ENCODE data around the gene TARS3.
"Not testable (repeated sequence)": the region's sequence is repeated elsewhere in the genome, so short reads cannot be mapped to it uniquely, and the experiment has no call there.

The TARS3 gene

DNA sequence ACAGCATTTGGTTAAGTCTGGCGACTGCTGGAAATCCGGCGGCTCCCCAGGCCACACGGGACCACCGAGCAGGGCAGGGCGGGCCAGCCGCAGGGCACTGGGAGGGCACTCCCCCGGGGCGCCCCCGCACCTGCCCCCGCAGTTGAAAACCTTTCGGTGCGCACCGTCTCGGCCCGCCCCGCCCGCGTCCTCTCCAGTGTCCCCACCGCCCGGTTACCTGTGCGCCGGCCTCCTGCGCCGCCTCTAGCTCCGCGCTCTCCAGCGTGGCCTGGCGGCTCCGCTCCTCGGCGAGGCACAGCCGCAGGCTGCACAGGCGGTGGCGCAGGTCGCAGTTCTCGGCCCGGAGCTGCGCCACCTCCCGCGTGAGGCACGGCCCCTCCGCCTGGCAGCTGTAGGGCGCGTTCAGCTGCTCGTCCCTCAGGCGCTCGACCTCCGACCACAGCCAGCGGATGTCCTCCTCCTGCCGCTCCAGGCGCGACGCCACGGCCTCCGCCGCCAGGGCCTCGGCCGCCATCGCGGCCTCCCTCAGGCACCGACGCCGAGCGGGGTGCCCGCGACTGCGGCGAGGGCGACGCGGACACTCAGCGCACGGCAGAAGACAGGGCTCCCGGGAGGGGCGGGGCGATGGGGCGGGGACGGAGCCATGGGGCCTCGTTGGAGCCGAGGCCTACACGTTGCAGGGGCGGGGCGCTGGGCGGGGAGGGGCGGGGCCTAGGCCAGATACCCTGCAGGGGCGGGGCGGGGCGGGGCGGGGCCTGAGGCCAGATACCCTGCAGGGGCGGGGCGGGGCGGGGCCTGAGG is at the start of gene TARS3:
Gene TARS3, minus strand, starts transcription at position 600 of the 801 bp plus-strand sequence. Its CDS starts 86 bp downstream, at position 514.
- peak; percentile 93 to 94 for DNase-seq (ENCODE audit: low read depth in 1 of 2, low spot score in 1 of 2)
- in situ Hi-C loops (cut with HindIII; ENCODE audit: low pct_unique_long_range_greater_than_20kb, low sequenced_read_pairs) = no loop called here
- no peak for TF ChIP-seq JUND (IDR thresholded peaks at IDR 0.05; ENCODE audit: low read depth)

DNA sequence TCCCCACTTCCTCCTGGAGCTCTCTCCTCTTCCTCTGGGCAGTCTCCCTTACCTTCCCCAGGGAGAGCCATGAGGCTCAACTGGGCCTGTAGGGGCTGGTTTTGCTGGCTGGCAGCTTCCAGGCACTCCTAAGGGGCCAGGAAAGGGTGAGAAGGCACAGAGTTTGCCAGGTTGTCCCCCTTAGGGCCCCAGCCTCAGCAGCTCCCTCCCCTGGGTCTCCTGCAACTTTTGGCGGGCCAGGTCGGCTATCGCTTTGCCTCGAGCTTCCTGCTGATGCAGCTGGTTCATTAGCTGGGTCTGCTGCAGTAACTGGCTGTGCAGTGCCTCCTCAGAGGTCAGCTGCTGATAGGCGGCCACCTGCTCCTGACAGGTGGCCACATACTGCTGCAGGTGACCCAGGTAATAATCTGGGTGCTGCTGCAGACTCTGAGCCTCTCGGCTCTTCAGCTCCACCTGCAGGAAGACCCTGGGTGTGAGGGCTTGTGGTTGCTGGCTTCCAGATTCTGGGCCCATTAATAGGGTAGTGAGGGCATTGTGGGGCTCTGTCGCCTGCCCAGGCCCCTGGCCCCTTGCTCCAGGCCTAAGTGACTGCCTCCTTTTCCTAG is 49.3 kb upstream of the TARS3 start:
- in situ Hi-C loops (cut with HindIII; ENCODE audit: low pct_unique_long_range_greater_than_20kb, low sequenced_read_pairs) = no loop called here
- DNase-seq (ENCODE audit: low read depth in 1 of 2, low spot score in 1 of 2) = peak in 1 of 2 experiments; percentile 62
- TF ChIP-seq JUND (IDR thresholded peaks at IDR 0.05; ENCODE audit: low read depth) = no peak

DNA sequence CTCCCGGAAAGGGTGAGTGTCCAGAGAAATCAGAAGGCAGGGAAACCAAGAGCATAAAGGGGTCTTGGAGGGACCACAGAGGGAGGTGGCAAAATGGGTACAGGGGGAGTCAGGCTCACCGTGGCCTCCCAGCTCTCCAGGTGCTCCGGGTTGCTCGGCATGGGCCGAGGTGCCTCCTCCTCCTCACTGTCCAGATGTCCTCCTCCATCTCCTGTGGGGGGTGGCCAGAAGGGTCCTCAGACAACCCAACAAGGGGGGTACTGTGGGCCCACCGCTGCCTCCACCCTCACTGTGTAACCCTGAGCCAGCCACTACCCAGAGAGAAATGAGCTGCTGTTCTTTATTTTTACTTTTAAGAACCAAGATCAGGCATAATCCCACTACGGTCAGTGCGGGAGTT is 48.6 kb upstream of the TARS3 start:
- TF ChIP-seq JUND (IDR thresholded peaks at IDR 0.05; ENCODE audit: low read depth) = no peak
- in situ Hi-C loops (cut with HindIII; ENCODE audit: low pct_unique_long_range_greater_than_20kb, low sequenced_read_pairs) = no loop called here
- no peak for DNase-seq (ENCODE audit: low read depth in 1 of 2, low spot score in 1 of 2)

DNA sequence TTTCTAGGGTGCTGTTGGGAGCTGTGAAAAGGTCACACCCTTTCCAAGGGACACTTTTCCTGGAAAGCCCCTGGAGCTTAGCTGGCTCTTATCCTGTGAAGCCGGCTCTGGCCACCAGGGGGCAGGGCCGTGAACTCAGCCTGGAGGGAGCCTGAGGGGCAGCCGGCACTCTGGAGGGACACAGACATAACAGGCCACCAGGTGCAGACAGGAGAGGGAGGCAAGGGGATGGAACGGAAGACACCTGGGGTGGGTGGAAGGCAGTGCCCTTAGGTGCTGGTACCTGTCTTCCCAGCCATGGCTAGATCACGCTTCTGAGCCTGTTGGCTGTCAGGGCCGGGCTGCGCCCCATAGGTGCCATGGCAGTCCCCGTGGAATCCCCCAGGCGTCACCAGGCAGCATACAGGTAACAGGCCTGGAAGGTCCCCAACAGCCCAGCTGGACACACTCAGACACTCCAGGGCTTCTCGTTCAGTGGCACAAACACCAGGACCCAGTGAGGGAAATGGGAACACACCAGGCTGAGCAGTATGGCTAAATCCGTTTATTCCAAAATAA is 42.9 kb upstream of the TARS3 start:
- in situ Hi-C loops (cut with HindIII; ENCODE audit: low pct_unique_long_range_greater_than_20kb, low sequenced_read_pairs); DNase-seq (ENCODE audit: low read depth in 1 of 2, low spot score in 1 of 2): not testable (repeated sequence)

DNA sequence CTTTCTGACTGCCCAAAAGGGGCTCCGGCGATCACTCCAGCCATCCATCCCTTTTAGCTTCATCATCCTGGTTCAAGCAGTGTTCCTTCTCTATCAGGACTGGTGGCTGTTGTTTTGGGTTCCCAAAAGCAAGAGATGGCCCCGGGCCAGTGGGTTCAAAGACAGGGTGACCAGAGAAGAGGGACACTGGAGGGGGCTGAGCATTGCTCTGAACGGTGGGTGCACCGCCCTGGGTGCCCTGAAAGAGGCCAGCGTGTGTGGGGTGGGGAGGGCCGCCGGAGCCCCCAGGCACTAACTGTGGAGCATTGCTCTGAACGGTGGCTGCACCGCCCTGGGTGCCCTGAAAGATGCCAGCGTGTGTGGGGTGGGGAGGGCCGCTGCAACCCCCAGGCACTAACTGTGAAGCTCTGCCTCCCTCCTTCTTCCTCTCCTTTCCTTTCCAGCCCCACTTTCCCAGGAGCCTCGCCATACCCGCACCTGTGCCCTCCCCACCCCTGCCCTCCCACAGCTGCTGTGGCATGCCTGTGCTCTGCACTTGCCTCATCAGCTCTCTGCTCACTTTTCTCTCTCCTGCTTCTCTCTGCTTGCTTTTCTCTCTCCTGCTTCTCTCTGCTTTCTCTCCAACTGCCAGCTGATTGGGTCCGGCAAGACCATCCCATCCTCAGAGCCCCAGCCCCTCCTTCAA is 41.6 kb upstream of the TARS3 start:
- TF ChIP-seq JUND (IDR thresholded peaks at IDR 0.05; ENCODE audit: low read depth) = no peak
- DNase-seq (ENCODE audit: low read depth in 1 of 2, low spot score in 1 of 2) = no peak
- in situ Hi-C loops (cut with HindIII; ENCODE audit: low pct_unique_long_range_greater_than_20kb, low sequenced_read_pairs) = no loop called here

DNA sequence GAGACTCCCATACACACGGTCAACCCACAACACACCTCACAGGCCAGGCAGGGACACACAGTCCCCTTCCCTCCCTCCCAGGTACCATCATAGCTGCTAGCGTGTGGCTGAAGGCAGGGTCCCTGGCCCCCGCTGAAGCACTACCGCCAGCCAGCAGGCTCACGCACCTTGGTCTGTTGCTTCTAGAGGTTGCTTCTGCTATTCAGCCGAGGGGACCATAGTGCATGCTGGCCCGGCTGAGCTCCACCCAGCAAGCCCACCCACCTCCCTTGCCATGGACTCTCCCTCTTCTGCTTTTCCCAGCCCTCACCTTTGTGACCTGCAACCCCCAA is 41.0 kb upstream of the TARS3 start:
- DNase-seq (ENCODE audit: low read depth in 1 of 2, low spot score in 1 of 2); in situ Hi-C loops (cut with HindIII; ENCODE audit: low pct_unique_long_range_greater_than_20kb, low sequenced_read_pairs): not testable (repeated sequence)

DNA sequence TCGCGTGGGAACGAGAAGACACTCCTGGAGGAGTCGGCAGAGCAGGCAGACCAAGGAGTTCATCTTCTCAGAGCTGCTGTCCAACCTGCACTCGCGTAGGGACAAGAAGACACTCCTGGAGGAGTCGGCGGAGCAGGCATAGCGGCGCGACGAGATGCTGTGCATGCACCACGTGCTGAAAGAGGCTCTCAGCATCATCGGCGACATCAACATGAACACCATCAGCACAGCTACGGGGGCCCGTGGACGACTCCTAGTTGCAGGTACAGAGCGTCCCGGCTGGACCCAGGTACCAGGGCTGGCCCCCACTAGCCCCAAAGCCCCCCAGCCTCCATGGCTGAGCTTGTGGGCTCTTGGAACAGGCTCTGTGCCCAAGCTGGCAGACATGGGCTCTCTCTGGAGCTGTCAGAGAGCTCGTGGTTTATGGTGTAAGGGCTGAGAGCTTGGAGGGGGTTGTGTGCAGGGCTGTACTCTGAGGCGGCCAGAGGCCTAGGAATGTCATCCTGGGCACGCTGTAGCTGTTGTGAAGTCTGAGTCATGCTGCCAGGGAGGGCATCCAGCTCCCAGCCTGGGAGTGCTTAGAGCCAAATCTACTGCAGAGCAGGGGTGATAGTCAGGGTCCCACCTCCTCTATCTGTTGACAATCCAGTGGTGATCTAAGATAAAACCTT is 40.5 kb upstream of the TARS3 start:
- in situ Hi-C loops (cut with HindIII; ENCODE audit: low pct_unique_long_range_greater_than_20kb, low sequenced_read_pairs); DNase-seq (ENCODE audit: low read depth in 1 of 2, low spot score in 1 of 2): not testable (repeated sequence)

DNA sequence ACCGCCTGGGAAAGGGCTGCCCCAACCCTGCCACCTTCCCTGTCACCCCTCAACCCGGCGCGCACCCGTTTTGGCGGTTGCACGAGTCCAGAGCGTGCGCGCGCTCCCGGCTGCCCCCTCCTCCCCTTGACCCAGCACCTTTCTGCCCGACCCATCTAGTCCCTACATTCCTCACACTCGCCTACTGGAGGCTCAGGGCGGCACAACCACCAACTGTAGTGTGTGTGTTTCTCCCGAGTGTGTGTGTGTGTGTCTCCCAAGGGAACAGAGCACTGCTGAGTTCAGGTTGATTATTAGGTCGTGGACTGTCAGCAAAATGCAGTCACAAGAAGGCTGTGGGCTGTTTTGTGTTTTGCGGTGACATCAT is 22.4 kb upstream of the TARS3 start:
- DNase-seq (ENCODE audit: low read depth in 1 of 2, low spot score in 1 of 2); in situ Hi-C loops (cut with HindIII; ENCODE audit: low pct_unique_long_range_greater_than_20kb, low sequenced_read_pairs): not testable (repeated sequence)

DNA sequence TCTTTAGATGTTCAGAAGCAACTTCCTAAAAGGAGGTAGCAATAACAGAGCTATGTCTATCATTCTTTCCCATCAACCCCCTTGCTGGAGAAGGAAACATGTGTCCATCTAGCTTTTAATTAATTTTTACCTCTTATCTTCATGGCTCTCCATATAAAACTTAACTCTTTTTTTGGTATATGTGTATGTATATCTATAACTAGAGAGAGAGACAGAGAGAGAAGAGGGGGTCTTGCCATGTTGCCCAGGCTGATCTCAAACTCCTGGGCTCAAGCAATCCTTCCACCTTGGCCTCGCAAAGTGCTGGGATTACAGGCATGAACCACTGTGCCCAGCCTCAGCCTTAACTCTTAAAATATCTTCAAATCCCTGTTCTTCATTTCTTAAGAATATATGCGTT is 10.6 kb upstream of the TARS3 start:
- in situ Hi-C loops (cut with HindIII; ENCODE audit: low pct_unique_long_range_greater_than_20kb, low sequenced_read_pairs); DNase-seq (ENCODE audit: low read depth in 1 of 2, low spot score in 1 of 2): not testable (repeated sequence)

DNA sequence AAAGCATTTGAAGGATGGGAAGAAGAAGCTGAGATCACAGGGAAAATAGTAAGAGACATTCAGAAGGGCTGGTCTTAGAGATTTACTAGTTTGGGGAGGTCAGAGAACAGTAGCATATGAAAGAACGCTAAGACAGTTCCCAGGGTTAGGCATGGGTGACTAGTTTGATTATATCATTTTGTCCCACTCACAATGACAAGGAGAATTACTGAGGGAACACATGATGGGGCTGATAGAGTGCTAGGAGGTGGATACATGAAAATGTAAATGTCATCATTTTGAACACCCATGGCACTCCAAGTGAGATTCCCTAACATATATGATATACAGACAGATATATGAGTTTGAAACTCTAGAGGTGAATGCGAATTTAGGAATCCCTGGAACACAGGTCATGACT is 9.3 kb upstream of the TARS3 start:
- no peak for TF ChIP-seq JUND (IDR thresholded peaks at IDR 0.05; ENCODE audit: low read depth)
- in situ Hi-C loops (cut with HindIII; ENCODE audit: low pct_unique_long_range_greater_than_20kb, low sequenced_read_pairs) = no loop called here
- DNase-seq (ENCODE audit: low read depth in 1 of 2, low spot score in 1 of 2) = no peak

DNA sequence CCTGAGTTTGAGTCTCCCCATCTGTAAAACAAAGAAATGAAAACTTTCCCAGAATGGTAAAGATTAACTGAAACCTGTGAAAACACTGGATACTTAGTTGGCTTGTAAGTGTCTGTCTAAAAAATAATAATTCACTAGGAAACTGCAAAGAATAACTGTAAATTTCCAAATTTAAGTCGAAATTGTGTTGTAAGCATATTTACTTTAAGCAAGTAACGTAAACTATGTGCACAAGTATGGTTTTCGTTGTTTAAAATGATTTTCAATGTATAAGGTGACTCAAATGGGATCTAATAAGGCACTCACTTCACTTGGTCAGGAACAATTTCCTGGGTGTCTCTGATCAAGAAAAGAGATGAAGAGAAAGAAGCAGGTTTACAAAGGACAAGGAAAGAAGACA is 8.5 kb upstream of the TARS3 start:
- DNase-seq (ENCODE audit: low read depth in 1 of 2, low spot score in 1 of 2) = no peak
- in situ Hi-C loops (cut with HindIII; ENCODE audit: low pct_unique_long_range_greater_than_20kb, low sequenced_read_pairs) = no loop called here
- no peak for TF ChIP-seq JUND (IDR thresholded peaks at IDR 0.05; ENCODE audit: low read depth)

DNA sequence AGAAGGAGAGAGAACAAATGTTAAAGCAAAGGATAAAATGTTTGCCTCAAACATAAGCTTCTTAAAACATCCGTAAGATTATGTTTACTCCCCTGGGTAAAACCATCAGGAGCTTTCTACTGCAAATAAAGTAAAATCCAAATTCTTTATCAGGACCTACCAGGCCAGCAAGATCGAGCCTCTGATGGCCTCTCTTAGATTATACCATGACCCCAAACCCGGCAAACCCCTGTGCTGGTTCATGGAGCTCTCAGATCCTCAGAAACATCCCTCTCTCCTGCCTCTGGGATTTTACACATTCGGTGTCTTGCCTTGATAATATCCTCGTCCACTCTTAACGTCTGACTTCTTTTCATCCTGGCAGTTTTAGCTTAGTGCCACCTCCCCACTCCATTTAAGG is 7.5 kb upstream of the TARS3 start:
- in situ Hi-C loops (cut with HindIII; ENCODE audit: low pct_unique_long_range_greater_than_20kb, low sequenced_read_pairs) = no loop called here
- DNase-seq (ENCODE audit: low read depth in 1 of 2, low spot score in 1 of 2) = no peak
- TF ChIP-seq JUND (IDR thresholded peaks at IDR 0.05; ENCODE audit: low read depth) = no peak

DNA sequence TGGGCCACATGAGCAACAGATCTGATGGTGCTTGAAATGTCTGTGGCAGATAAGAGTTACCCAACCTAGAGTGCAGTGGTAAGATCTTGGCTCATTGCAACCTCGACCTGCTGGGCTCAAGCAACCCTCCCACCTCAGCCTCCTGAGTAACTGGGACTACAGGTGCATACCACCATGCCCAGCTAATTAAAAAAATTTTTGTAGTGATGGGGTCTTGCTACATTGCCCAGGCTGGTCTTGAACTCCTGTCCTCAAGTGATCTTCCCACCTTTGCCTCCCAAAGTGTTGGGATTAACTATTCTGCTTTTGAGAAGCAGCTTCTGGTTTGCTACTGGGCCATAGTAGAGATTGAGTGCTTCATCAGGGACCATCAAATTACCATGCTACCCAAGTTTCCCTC is 2.9 kb upstream of the TARS3 start:
- DNase-seq (ENCODE audit: low read depth in 1 of 2, low spot score in 1 of 2) = no peak
- in situ Hi-C loops (cut with HindIII; ENCODE audit: low pct_unique_long_range_greater_than_20kb, low sequenced_read_pairs) = no loop called here
- no peak for TF ChIP-seq JUND (IDR thresholded peaks at IDR 0.05; ENCODE audit: low read depth)

Data from T47D (cell line).